GM12878 (cell line): ENCODE data around the gene ELAVL2. TPM values are rescaled to one million over a fixed set of nuclear protein-coding genes. Genes with fewer than 3 reads are reported as not detected.

ENCODE experiments used
- ATAC-seq: fragments of 200-7000 bp; cut with Tn5 transposase; 3 replicates; pipeline ENCODE4 v1.9.1; 2020; ENCODE audit warnings: mild to moderate bottlenecking, moderate library complexity
- BruUV-seq: library from RNA; stranded (reverse); fragments of 400-500 nt; replicated peaks from 2 replicates; lab custom pipeline; 2021; lab: Mats Ljungman, UMichigan
- CTCF ChIA-PET: fragments of 300-600 bp; sonication (Branson Sonifier 250); formaldehyde crosslinking; extraction: SDS; loops from one replicate; lab custom pipeline; 2021; ENCODE audit warnings: inconsistent platforms; lab: Yijun Ruan, JAX
- POLR2A ChIA-PET: fragments of 350-600 bp; formaldehyde crosslinking; extraction: SDS; loops from one replicate; lab custom pipeline; 2021; ENCODE audit warnings: inconsistent platforms; lab: Charles Lee
- RAD21 ChIA-PET: fragments of 300-600 bp; sonication (Branson Sonifier 250); formaldehyde crosslinking; loops from one replicate; lab custom pipeline; 2023; ENCODE audit warnings: antibody characterized with exemption; ENCODE audit not compliant: unreplicated experiment; lab: Charles Lee
- SMC1A ChIA-PET: fragments of 300-600 bp; sonication (Branson Sonifier 250); formaldehyde crosslinking; loops from one replicate; lab custom pipeline; 2023; ENCODE audit not compliant: unreplicated experiment, uncharacterized antibody; lab: Charles Lee
- DNase-seq: peaks from one replicate; pipeline ENCODE4 v3.0.0-alpha.2; 2011; ENCODE audit warnings: low read depth, low spot score
- FAIRE-seq: peaks from 3 replicates; lab custom pipeline; 2011; peaks lifted over from hg19 to GRCh38; lab: Jason Lieb, UNC
- H2AFZ ChIP-seq: 2 replicates; pipeline ENCODE4 v1.6.0; 2011; ENCODE audit warnings: low read depth, low read length, control low read depth; ENCODE audit not compliant: control insufficient read depth
- H3K27ac ChIP-seq: 2 replicates; pipeline ENCODE4 v1.5.1; 2011; ENCODE audit warnings: control low read depth; ENCODE audit not compliant: control insufficient read depth, insufficient read depth
- H3K27me3 ChIP-seq, 2 experiments: replicated peaks in 1 of 2; 2 replicates each; pipeline versions ENCODE4 v1.6.0 to v1.6.1; 2011; ENCODE audit warnings: low read length in 1 of 2; ENCODE audit not compliant: control insufficient read depth in 2 of 2, insufficient read depth in 2 of 2
- H3K36me3 ChIP-seq, 2 experiments: 2 replicates each; pipeline ENCODE4 v1.5.1; 2011; ENCODE audit warnings: low read length in 1 of 2; ENCODE audit not compliant: control insufficient read depth in 2 of 2, insufficient read depth in 2 of 2
- H3K4me1 ChIP-seq: 2 replicates; pipeline ENCODE4 v1.6.1; 2011; ENCODE audit warnings: mild to moderate bottlenecking, low read length, moderate library complexity, mixed read lengths; ENCODE audit not compliant: control insufficient read depth, insufficient read depth
- H3K4me2 ChIP-seq: 2 replicates; pipeline ENCODE4 v1.6.0; 2011; ENCODE audit warnings: control low read depth; ENCODE audit not compliant: control insufficient read depth, insufficient read depth
- H3K4me3 ChIP-seq: fragments of 200-600 bp; sonication (generic); 2 replicates; pipeline ENCODE4 v1.5.1; 2016
- H3K79me2 ChIP-seq: 2 replicates; pipeline ENCODE4 v1.6.0; 2011; ENCODE audit warnings: low read length; ENCODE audit not compliant: control insufficient read depth, insufficient read depth
- H3K9ac ChIP-seq: 2 replicates; pipeline ENCODE4 v1.8.0; 2011; ENCODE audit warnings: low read length, control low read depth, mixed read lengths; ENCODE audit not compliant: control insufficient read depth, insufficient read depth
- H3K9me3 ChIP-seq: replicated peaks from 3 replicates; pipeline ENCODE4 v1.5.1; 2011; ENCODE audit warnings: mild to moderate bottlenecking, low read length; ENCODE audit not compliant: control insufficient read depth, insufficient read depth
- H4K20me1 ChIP-seq: 2 replicates; pipeline ENCODE4 v1.6.0; 2011; ENCODE audit not compliant: control insufficient read depth, insufficient read depth
- BCL11A ChIP-seq: IDR thresholded peaks from 2 replicates; pipeline ENCODE4 v1.6.1; 2011; ENCODE audit warnings: low read depth, low read length
- IRF3 ChIP-seq: fragments of 450-650 bp; IDR thresholded peaks from 2 replicates; pipeline ENCODE4 v1.6.1; 2014; ENCODE audit warnings: mild to moderate bottlenecking
- NFIC ChIP-seq: IDR thresholded peaks from 2 replicates; pipeline ENCODE4 v1.6.1; 2012; ENCODE audit warnings: low read depth, mild to moderate bottlenecking, inconsistent platforms, low read length, moderate library complexity
- NR2C2 ChIP-seq: IDR thresholded peaks from 2 replicates; pipeline ENCODE4 v1.6.1; 2011; ENCODE audit warnings: borderline replicate concordance, low read depth; ENCODE audit not compliant: control insufficient read depth, insufficient read length
- POLR2A ChIP-seq: IDR thresholded peaks from 2 replicates; pipeline ENCODE4 v1.6.1; 2011; ENCODE audit warnings: low read depth, mild to moderate bottlenecking, low read length
- RFX5 ChIP-seq: IDR thresholded peaks from 2 replicates; pipeline ENCODE4 v1.6.1; 2011; ENCODE audit warnings: low read depth, low read length, improper control_type of control experiment
- ZBED1 ChIP-seq: IDR thresholded peaks from 2 replicates; pipeline ENCODE4 v1.6.1; 2016; ENCODE audit warnings: borderline replicate concordance
- WGBS: methylation state at CpG from one replicate; pipeline ENCODE4 v1.1.6; 2016; ENCODE audit warnings: low lambda C conversion rate; ENCODE audit not compliant: insufficient replicate concordance, insufficient coverage; ENCODE audit errors: missing lambda C conversion rate; 5-methylcytosine and 5-hydroxymethylcytosine counted together
- in situ Hi-C: fragments of 300-500 bp; cut with MboI; formaldehyde crosslinking; loops from 9 replicates; pipeline ENCODE4 v1.14.3; 2018; ENCODE audit warnings: mixed read lengths
- intact Hi-C: fragments of 100-400 bp; cut with micrococcal nuclease; formaldehyde crosslinking; loops from one replicate; pipeline ENCODE4 v1.14.2; 2022; ENCODE audit not compliant: unreplicated experiment
- polyA plus RNA-seq, 11 experiments: library from polyadenylated mRNA; depleted of rRNA in 4 of 11; unstranded in 6 of 11; stranded (reverse) in 5 of 11; fragments of >200 nt; fragmentation: Nextera tagmentation in 4 of 11; fragmentation: Illumina TruSeq in 1 of 11; extraction: Ambion mirVana in 4 of 11; extraction: Trizol in 1 of 11; gene quantifications; 1 replicate in 1 of 11; 2 replicates in 10 of 11; pipeline versions ENCODE4 v1.2.1 to v1.2.3, GENCODE V29; 2011 to 2016; ENCODE audit warnings: inconsistent platforms in 2 of 11, missing spikeins in 2 of 11, low read depth in 1 of 11
- total RNA-seq, 4 experiments: library from RNA; depleted of rRNA in 3 of 4; stranded (reverse); fragments of >200 nt in 3 of 4; fragmentation: Illumina TruSeq in 1 of 4; extraction: Trizol in 1 of 4; gene quantifications; 2 replicates each; pipeline versions ENCODE4 v1.2.1 to v1.2.3, GENCODE V29; 2013 to 2021
- TF ChIP-seq, protein P1 (sequence below): fragments of 450-650 bp; IDR thresholded peaks from 2 replicates; pipeline ENCODE4 v1.6.1; 2017; ENCODE audit warnings: mild to moderate bottlenecking

Gene ELAVL2
- total and polyA plus RNA-seq, 10 of the 15 experiments (the other 5 are each of a cell fraction or from before 2014, with no cell fraction given): 0.24 to 2.6 (median 0.76) TPM

- no peaks in the 10 kb centered on the region for H3K36me3 ChIP-seq
- H3K4me2 ChIP-seq: no peak overlapping the region
- no peaks in the 10 kb centered on the region for H3K79me2 ChIP-seq
- H3K27me3 ChIP-seq: no peaks in the 10 kb centered on the region
- RAD21 ChIA-PET: no interaction called here
- TF ChIP-seq BCL11A (no peak), POLR2A (no peak)
- H3K27ac ChIP-seq: no peak overlapping the region
- no peaks in the 10 kb centered on the region for H4K20me1 ChIP-seq
- POLR2A ChIA-PET: interaction anchor here (1.7 kb wide), 1 partner anchor 29 kb away, joined by 4 read pairs; no protein-coding TSS in a partner anchor
- intact Hi-C loops: loop anchor here (5.0 kb wide), 1 partner anchor 77 kb away; no protein-coding TSS in a partner anchor
- H3K9ac ChIP-seq: no peak overlapping the region
- no peak overlapping the region for H3K4me3 ChIP-seq
- SMC1A ChIA-PET: interaction anchor here (1.4 to 1.8 kb wide), 4 partner anchors 9 to 120 kb away, joined by 3 to 4 read pairs (median 4); no protein-coding TSS in a partner anchor
- 40% methylated on average over 3 of the region's 3 CpGs for WGBS
- H3K4me1 ChIP-seq: no peaks in the 10 kb centered on the region
- BruUV-seq: no TSS peak
- no peak for ATAC-seq
- CTCF ChIA-PET: no interaction called here
- H3K9me3 ChIP-seq: no peaks in the 10 kb centered on the region
- in situ Hi-C loops: no loop called here
- no peak for FAIRE-seq
- no peak for DNase-seq
- H2AFZ ChIP-seq: no peak overlapping the region
These were observed 11.8 kb downstream of the ELAVL2 start for GRCh38 chr9:23814243-23814642.

- H3K36me3 ChIP-seq: no peaks in the 10 kb centered on the region
- H3K79me2 ChIP-seq: no peaks in the 10 kb centered on the region
- intact Hi-C loops: loop anchor here (5.0 kb wide), 1 partner anchor 75 kb away; no protein-coding TSS in a partner anchor
- H2AFZ ChIP-seq: no peak overlapping the region
- no peaks in the 10 kb centered on the region for H4K20me1 ChIP-seq
- ChIA-PET SMC1A (interaction anchor here (0.6 to 2.0 kb wide), 9 partner anchors 11 to 197 kb away, joined by 3 to 6 read pairs (median 4); no protein-coding TSS in a partner anchor), RAD21 (interaction anchor here (1.0 to 2.6 kb wide), 4 partner anchors 11 to 22 kb away, joined by 3 to 9 read pairs (median 4); no protein-coding TSS in a partner anchor), CTCF (interaction anchor here (0.9 to 1.4 kb wide), 5 partner anchors 12 to 147 kb away, joined by 3 to 4 read pairs (median 3); no protein-coding TSS in a partner anchor), POLR2A (interaction anchor here (0.9 to 1.7 kb wide), 4 partner anchors 11 to 81 kb away, joined by 3 to 5 read pairs (median 4); no protein-coding TSS in a partner anchor)
- H3K27ac ChIP-seq: no peak overlapping the region
- no peaks in the 10 kb centered on the region for H3K4me1 ChIP-seq
- no peak overlapping the region for H3K4me3 ChIP-seq
- BruUV-seq: no TSS peak
- ATAC-seq (no peak), DNase-seq (no peak), FAIRE-seq (no peak)
- no peak for TF ChIP-seq NR2C2
- no peak for TF ChIP-seq IRF3
- TF ChIP-seq, protein P1, sequence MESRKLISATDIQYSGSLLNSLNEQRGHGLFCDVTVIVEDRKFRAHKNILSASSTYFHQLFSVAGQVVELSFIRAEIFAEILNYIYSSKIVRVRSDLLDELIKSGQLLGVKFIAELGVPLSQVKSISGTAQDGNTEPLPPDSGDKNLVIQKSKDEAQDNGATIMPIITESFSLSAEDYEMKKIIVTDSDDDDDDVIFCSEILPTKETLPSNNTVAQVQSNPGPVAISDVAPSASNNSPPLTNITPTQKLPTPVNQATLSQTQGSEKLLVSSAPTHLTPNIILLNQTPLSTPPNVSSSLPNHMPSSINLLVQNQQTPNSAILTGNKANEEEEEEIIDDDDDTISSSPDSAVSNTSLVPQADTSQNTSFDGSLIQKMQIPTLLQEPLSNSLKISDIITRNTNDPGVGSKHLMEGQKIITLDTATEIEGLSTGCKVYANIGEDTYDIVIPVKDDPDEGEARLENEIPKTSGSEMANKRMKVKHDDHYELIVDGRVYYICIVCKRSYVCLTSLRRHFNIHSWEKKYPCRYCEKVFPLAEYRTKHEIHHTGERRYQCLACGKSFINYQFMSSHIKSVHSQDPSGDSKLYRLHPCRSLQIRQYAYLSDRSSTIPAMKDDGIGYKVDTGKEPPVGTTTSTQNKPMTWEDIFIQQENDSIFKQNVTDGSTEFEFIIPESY: no peak
- no peak for TF ChIP-seq ZBED1
- no peak for TF ChIP-seq RFX5
- no peak for TF ChIP-seq NFIC
- TF ChIP-seq POLR2A: no peak
- in situ Hi-C loops: no loop called here
- H3K27me3 ChIP-seq: no peaks in the 10 kb centered on the region
- WGBS: 0% methylated on average over 1 of the region's 1 CpG
- H3K9ac ChIP-seq: no peak overlapping the region
- H3K4me2 ChIP-seq: no peak overlapping the region
- no peaks in the 10 kb centered on the region for H3K9me3 ChIP-seq
These were observed 13.4 kb downstream of the ELAVL2 start for GRCh38 chr9:23812673-23813072.
